Neuronal stem cell (in vitro differentiated cells): ENCODE measurements around the gene PDK1.
"Not testable (repeated sequence)": the region's sequence is repeated elsewhere in the genome, so short reads cannot be mapped to it uniquely, and the experiment has no call there.

Experiments used
- DNase-seq: peaks from one replicate; pipeline ENCODE4 v3.0.0-alpha.2; 2013; ENCODE audit warnings: low spot score
- H2AFZ ChIP-seq: one replicate; pipeline ENCODE4 v1.6.1; 2013; ENCODE audit warnings: mild to moderate bottlenecking, low read length, inconsistent platforms
- H2AK5ac ChIP-seq: 2 replicates; pipeline ENCODE4 v1.6.1; 2013; ENCODE audit warnings: low read depth, mild to moderate bottlenecking, inconsistent platforms, low read length, moderate library complexity, mixed read lengths
- H2BK120ac ChIP-seq: 2 replicates; pipeline ENCODE4 v1.6.1; 2013; ENCODE audit warnings: low read depth, mild to moderate bottlenecking, inconsistent platforms, low read length, moderate library complexity, mixed read lengths
- H2BK12ac ChIP-seq: one replicate; pipeline ENCODE4 v1.6.1; 2013; ENCODE audit warnings: low read length, inconsistent platforms
- H2BK15ac ChIP-seq: 2 replicates; pipeline ENCODE4 v1.6.1; 2013; ENCODE audit warnings: mild to moderate bottlenecking, low read length, inconsistent platforms, mixed read lengths
- H2BK5ac ChIP-seq: one replicate; pipeline ENCODE4 v1.6.1; 2013; ENCODE audit warnings: inconsistent platforms, mild to moderate bottlenecking, low read length, moderate library complexity
- H3K14ac ChIP-seq: one replicate; pipeline ENCODE4 v1.6.1; 2013; ENCODE audit warnings: low read length, inconsistent platforms
- H3K18ac ChIP-seq: 2 replicates; pipeline ENCODE4 v1.6.1; 2013; ENCODE audit warnings: low read length, inconsistent platforms
- H3K23ac ChIP-seq: 2 replicates; pipeline ENCODE4 v1.6.1; 2013; ENCODE audit warnings: low read depth, mild to moderate bottlenecking, mixed read lengths, low read length, inconsistent platforms; ENCODE audit not compliant: poor library complexity
- H3K27ac ChIP-seq: replicated peaks from 3 replicates; pipeline ENCODE4 v1.5.1; 2013; ENCODE audit warnings: low read length, inconsistent platforms
- H3K27me3 ChIP-seq, 3 experiments: 2 replicates each; pipeline ENCODE4 v1.6.1; 2013; ENCODE audit warnings: low read length in 3 of 3, mild to moderate bottlenecking in 2 of 3, inconsistent platforms in 1 of 3, low read depth in 1 of 3, mixed read lengths in 1 of 3, moderate library complexity in 1 of 3; ENCODE audit not compliant: control insufficient read depth in 3 of 3, insufficient read depth in 3 of 3
- H3K36me3 ChIP-seq, 2 donors: replicated peaks in 1 of 2; 2 replicates each; pipeline ENCODE4 v1.6.1; 2013; ENCODE audit warnings: low read length in 2 of 2; ENCODE audit not compliant: control insufficient read depth in 2 of 2, insufficient read depth in 2 of 2
- H3K4ac ChIP-seq: 2 replicates; pipeline ENCODE4 v1.6.1; 2013; ENCODE audit warnings: inconsistent platforms, mild to moderate bottlenecking, low read length, moderate library complexity
- H3K4me1 ChIP-seq, 2 donors: 1 replicate in 1 of 2; 2 replicates in 1 of 2; pipeline ENCODE4 v1.6.1; 2013; ENCODE audit warnings: low read length in 2 of 2, low read depth in 1 of 2; ENCODE audit not compliant: control insufficient read depth in 2 of 2, insufficient read depth in 1 of 2
- H3K4me2 ChIP-seq: one replicate; pipeline ENCODE4 v1.6.1; 2013; ENCODE audit warnings: mild to moderate bottlenecking, low read length, inconsistent platforms; ENCODE audit not compliant: insufficient read depth, poor library complexity, severe bottlenecking
- H3K4me3 ChIP-seq, 2 donors: 2 replicates each; pipeline ENCODE4 v1.5.1; 2013; ENCODE audit warnings: low read length in 2 of 2, mild to moderate bottlenecking in 2 of 2, inconsistent platforms in 1 of 2, moderate library complexity in 1 of 2
- H3K79me1 ChIP-seq: one replicate; pipeline ENCODE4 v1.6.1; 2013; ENCODE audit warnings: low read depth, mild to moderate bottlenecking, inconsistent platforms, low read length, moderate library complexity
- H3K9ac ChIP-seq: one replicate; pipeline ENCODE4 v1.6.1; 2013; ENCODE audit warnings: mild to moderate bottlenecking, low read depth, low read length, inconsistent platforms; ENCODE audit not compliant: poor library complexity
- H3K9me3 ChIP-seq, 2 donors: replicated peaks in 1 of 2; 2 replicates each; pipeline versions ENCODE3 to v1.6.1; 2013; ENCODE audit warnings: low read length in 2 of 2, mild to moderate bottlenecking in 2 of 2, inconsistent platforms in 1 of 2, low read depth in 1 of 2, mixed read lengths in 1 of 2, moderate library complexity in 1 of 2; ENCODE audit not compliant: control insufficient read depth in 2 of 2, insufficient read depth in 1 of 2
- H4K8ac ChIP-seq: one replicate; pipeline ENCODE4 v1.6.1; 2013; ENCODE audit warnings: low read depth, mild to moderate bottlenecking, inconsistent platforms, low read length, moderate library complexity
- H4K91ac ChIP-seq: one replicate; pipeline ENCODE4 v1.6.1; 2013; ENCODE audit warnings: low read length, low read depth, mild to moderate bottlenecking, inconsistent platforms; ENCODE audit not compliant: poor library complexity
- WGBS, 2 donors: extraction: QIAGEN DNeasy Blood & Tissue Kit; methylation state at CpG; one replicate each; pipeline ENCODE4 v1.1.7; 2013; ENCODE audit warnings: missing lambda C conversion rate in 2 of 2, mixed read lengths in 1 of 2; ENCODE audit not compliant: insufficient read length in 2 of 2, insufficient replicate concordance in 1 of 2; ENCODE audit errors: extremely low coverage in 2 of 2; 5-methylcytosine and 5-hydroxymethylcytosine counted together

Gene PDK1

DNA sequence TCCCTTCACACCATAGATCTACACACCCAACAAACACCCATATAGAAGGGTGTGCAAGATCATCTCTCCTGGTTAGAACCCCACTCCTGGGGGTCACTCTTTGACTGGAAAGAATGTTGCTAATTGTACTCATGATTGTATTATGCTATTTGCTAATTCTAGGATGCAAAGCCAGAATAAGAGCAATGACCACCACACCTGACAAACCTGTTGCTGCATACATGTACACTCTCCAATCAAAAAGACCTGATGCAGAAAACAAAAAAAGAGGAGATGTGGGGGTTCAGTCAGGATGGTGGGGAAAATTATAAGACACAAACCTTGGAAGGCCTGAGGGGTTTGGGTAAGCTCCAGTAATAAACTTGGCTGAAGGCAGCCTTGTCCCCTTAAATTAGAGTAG is 36.9 kb upstream of the PDK1 start:
- Histone ChIP-seq H2BK120ac (no peak overlapping the region), H3K4me1 (no peaks in the 10 kb centered on the region), H3K27me3 (no peaks in the 10 kb centered on the region), H4K91ac (no peak overlapping the region), H3K4me2 (no peak overlapping the region), H3K27ac (no peak overlapping the region), H2BK15ac (no peak overlapping the region), H2AFZ (no peak overlapping the region), H2BK12ac (no peak overlapping the region), H2AK5ac (no peak overlapping the region), H3K36me3 (no peaks in the 10 kb centered on the region), H3K79me1 (no peaks in the 10 kb centered on the region), H3K14ac (no peak overlapping the region), H3K9me3 (peaks cover 5 to 9% of the 10 kb centered on the region in 2 donors), H4K8ac (no peak overlapping the region), H3K4ac (no peak overlapping the region), H3K18ac (no peak overlapping the region), H3K4me3 (no peak overlapping the region), H3K9ac (no peak overlapping the region), H2BK5ac (no peak overlapping the region), H3K23ac (no peak overlapping the region)
- DNase-seq = no peak

DNA sequence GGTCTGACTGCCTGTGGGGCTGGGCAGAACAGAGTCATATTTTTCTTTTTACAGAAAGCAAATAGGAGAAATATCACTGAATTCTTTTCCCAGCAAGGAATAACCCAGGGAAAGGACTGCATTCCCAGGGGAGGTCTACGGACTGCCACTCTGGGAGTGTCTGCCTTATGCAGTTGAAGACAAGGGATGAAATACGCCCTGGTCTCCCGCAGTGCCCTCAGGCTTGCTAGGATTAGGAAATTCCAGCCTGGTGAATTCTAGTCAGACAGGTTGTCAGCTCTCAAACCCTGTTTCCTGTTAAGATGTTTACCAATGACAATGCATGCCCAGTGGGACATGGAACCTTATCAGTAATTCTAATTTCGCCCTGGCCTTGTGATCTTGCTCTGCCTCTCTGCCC is 30.3 kb upstream of the PDK1 start:
- no CpG with 5 or more reads among the region's 4 CpGs for WGBS, 2 donors

DNA sequence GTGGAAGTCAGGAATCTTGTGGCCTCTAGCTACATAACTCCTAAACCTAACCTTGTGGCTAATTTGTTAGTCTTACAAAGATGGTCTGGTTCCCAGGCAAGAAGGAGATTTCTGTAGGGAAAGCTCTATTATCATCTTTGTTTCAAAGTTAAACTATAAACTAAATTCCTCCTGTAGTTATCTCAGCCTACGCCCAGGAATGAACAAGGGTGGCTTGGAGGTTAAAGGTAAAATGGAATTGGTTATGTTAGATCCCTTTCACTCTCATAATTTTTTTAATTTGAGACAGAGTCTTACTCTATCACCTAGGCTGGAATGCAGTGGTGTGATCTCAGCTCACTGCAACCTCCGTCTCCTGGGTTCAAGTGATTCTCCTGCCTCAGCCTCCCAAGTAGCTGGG is 24.6 kb upstream of the PDK1 start:
- no peak overlapping the region for H3K4me2 ChIP-seq
- H3K27ac ChIP-seq = no peak overlapping the region
- H4K91ac ChIP-seq = no peak overlapping the region
- H2BK12ac ChIP-seq = no peak overlapping the region
- no peaks in the 10 kb centered on the region for H3K36me3 ChIP-seq
- no peak overlapping the region for H3K4ac ChIP-seq
- no CpG with 5 or more reads among the region's 2 CpGs for WGBS, 2 donors
- no peak overlapping the region for H2BK120ac ChIP-seq
- H3K9ac ChIP-seq = no peak overlapping the region
- no peak overlapping the region for H3K14ac ChIP-seq
- H2BK15ac ChIP-seq = no peak overlapping the region
- H3K9me3 ChIP-seq = peaks cover 0 to under 1% of the 10 kb centered on the region in 2 donors
- H2AK5ac ChIP-seq = no peak overlapping the region
- no peaks in the 10 kb centered on the region for H3K27me3 ChIP-seq
- H3K4me3 ChIP-seq = no peak overlapping the region
- H4K8ac ChIP-seq = no peak overlapping the region
- DNase-seq = no peak
- H3K18ac ChIP-seq = no peak overlapping the region
- no peak overlapping the region for H2AFZ ChIP-seq
- peaks cover 0 to 3% of the 10 kb centered on the region in 2 donors for H3K4me1 ChIP-seq
- H2BK5ac ChIP-seq = no peak overlapping the region
- no peaks in the 10 kb centered on the region for H3K79me1 ChIP-seq
- H3K23ac ChIP-seq = no peak overlapping the region

More for the DNA sequence above, 30.3 kb upstream of the PDK1 start:
- H2BK15ac ChIP-seq = no peak overlapping the region
- no peak for DNase-seq
- H3K4me3 ChIP-seq = no peak overlapping the region
- peaks cover 5% of the 10 kb centered on the region in 2 donors for H3K9me3 ChIP-seq
- no peak overlapping the region for H3K4me2 ChIP-seq
- H3K23ac ChIP-seq = no peak overlapping the region
- H3K4ac ChIP-seq = no peak overlapping the region
- no peaks in the 10 kb centered on the region for H3K36me3 ChIP-seq
- no peak overlapping the region for H2AK5ac ChIP-seq
- H2BK5ac ChIP-seq = no peak overlapping the region
- H3K27ac ChIP-seq = no peak overlapping the region
- no peak overlapping the region for H2BK12ac ChIP-seq
- no peak overlapping the region for H4K8ac ChIP-seq
- H3K14ac ChIP-seq = no peak overlapping the region
- H3K18ac ChIP-seq = no peak overlapping the region
- no peak overlapping the region for H2AFZ ChIP-seq
- no peaks in the 10 kb centered on the region for H3K27me3 ChIP-seq
- no peak overlapping the region for H4K91ac ChIP-seq
- no peaks in the 10 kb centered on the region for H3K4me1 ChIP-seq
- no peak overlapping the region for H3K9ac ChIP-seq
- no peak overlapping the region for H2BK120ac ChIP-seq
- H3K79me1 ChIP-seq = no peaks in the 10 kb centered on the region

DNA sequence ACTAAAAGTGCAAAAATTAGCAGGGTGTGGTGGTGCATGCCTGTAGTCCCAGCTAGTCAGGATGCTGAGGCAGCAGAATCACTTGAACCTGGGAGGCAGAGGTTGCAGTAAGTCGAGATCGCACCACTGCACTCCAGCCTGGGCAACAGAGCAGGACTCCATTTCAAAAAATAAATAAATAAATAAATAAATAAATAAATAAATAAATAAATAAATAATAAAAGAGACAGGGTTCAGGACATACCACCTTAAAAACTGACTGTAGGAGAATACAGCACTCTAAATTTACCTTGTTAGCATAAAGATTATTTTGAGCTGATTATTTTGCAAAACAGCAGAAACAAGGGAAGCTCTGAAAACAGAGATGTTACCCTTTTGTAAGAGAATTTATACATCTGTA is 23.4 kb upstream of the PDK1 start:
- H4K91ac ChIP-seq, H3K4me3 ChIP-seq, H3K18ac ChIP-seq, H3K36me3 ChIP-seq, H2BK15ac ChIP-seq, H3K4me1 ChIP-seq, H3K79me1 ChIP-seq, H3K27ac ChIP-seq, H3K4ac ChIP-seq, H4K8ac ChIP-seq, H2AK5ac ChIP-seq, H3K9me3 ChIP-seq, H3K9ac ChIP-seq, DNase-seq, H3K14ac ChIP-seq, H2AFZ ChIP-seq, H2BK5ac ChIP-seq, H3K27me3 ChIP-seq, H2BK12ac ChIP-seq, H3K23ac ChIP-seq, H2BK120ac ChIP-seq, H3K4me2 ChIP-seq: not testable (repeated sequence)
- no CpG with 5 or more reads among the region's 2 CpGs for WGBS, 2 donors
